ENCODE data around the gene TELO2.

The TELO2 gene

DNA sequence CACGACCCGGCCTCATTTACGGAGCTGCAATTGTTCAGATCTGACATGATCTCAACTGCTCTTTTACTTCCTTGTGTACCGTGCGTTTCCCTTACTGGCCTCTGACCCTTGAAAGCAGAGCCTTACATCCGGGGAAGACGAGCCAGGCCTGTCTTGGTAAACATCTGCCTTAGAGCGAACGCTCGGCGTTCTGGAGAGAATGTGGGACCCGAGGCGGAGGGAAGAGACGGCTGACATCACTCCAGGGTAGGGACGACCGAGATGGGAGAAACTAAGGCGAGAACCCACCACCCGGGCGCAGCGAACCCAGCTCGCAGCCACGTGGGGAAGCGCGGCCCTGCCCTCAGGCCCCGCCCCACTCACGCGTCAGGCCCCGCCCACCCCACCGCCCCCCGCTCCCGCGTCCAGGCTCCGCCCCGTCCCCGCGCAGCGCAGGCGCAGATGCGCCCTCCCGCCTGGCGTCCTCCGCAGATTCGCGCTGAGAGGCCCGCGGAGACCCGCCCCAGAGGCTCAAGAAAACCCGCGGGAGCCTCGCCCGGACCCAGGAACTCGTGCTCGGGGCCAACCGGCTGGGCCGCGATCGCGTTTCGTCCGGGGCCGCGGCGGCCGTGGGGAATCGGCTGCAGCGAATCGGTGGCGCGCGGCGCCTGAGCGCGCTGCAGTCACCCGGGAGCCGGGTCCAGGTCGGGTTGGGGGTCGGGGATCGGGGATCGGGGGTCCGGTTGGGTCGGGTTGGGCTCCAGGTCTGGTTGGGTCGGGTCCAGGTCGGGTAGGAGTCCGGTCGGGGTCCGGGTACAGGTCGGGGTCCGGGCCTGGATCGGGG, at the start of gene TELO2:
Gene TELO2, plus strand, starts transcription at position 438 of the 823 bp plus-strand sequence. CDS start 922 bp downstream, outside the sequence.
- DNase-seq: peak; percentile 90

DNA sequence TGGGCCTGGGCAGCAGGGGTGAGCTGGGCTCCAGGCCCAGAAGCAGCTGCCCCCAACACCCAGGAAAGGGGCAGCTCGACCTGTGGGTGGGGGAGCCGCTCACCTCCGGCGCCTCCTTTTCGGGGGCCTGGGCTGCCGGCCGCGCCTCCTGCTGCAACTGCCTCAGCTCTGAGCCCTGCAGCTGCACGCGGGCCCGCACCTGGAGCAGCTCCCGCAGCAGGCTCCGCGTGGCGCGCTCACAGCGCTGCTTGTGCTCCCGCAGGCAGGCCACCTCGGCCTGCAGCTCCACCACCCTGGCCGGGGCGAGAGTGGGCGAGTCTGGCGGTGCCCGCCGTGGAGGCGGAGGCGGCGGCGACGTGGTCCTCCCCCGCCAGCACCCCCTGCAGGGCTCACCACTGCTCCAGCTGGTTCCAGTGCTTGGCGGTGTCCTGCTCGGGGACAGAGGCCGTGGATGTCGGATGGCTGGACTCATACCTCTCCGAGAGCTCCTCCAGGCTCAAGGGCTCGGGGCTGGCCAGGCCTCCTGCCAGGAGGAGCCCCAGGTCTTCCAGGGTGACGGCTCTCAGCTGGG, 49.7 kb upstream of the TELO2 start:
- DNase-seq: no peak

DNA sequence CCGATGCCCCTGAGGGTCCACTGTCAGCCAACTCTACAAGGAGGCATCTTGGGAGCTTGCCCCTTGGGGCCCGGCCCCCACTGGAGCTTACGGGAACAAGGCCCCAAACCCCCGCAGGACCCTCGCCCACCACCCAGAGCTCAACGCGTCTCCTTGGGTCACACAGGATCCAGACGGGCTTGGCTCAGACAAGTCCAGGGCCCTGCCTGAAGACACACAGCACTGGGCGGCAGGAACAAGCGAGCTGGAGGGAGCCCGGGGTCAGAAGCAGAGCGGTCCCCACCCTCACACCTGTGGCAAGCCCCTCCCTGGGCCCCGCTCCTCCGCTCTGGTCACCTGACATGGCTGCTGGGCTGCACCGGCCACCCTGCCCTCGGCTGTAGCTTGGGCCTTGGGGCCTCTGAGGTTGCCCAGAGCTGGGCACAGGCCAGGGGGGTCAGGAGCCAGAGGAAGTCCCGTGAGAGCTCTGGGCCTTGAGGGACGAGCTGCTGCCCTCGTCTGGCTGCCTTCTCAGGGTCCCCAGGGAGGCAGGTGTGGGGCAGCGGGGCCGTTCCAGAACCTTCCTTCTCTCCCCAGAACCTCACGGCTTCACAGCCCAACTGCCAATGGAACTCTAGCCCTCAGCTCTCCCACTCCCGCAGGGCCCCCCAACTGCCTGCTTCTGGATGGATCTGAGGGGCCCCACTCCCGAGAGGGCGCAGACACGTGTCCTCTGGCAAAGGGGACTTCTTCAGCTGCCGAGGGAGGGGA, 49.0 kb upstream of the TELO2 start, which contains the start of gene CCDC154:
Gene CCDC154, minus strand, starts transcription at position 577 of the 750 bp plus-strand sequence. Its CDS starts 234 bp downstream, at position 343.
- DNase-seq: no peak

DNA sequence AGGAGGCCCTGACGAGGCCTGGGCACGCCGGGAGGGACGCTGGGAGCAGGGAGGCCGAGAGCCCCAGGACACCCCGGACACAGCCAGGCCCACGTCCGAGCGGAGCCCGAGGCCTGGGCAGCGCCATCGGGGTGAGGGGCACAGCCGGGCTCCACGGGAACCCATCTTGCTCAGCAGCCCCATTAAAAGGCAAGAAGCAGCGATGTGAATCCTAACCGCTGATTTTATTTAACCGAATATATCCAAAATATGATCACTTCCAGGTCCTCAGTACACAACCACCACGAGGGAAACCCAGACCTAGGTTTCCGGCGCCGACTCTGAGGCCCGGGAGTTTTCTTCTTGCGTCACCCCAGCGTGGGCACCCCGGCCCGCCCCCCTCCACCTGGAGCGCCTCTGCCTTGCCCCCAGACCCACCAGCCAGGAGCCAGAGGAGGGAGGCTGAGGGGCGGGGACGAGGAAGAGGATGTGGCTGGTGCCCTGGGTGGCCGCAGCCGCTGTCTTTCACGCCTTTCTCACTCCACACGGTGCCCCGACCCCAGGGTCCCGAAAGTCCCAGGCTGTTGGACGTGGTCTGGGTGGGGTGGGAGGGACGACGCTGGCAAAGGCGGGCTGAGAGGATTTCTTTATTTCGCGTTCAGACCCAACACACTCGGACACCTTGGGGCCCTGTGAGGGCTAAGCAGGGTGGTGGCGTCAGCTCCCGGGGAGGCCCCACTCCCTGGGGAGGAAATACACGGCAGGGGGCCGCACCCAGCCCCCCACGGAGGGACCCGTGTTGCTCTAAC, 48.2 kb upstream of the TELO2 start:
- DNase-seq: no peak

DNA sequence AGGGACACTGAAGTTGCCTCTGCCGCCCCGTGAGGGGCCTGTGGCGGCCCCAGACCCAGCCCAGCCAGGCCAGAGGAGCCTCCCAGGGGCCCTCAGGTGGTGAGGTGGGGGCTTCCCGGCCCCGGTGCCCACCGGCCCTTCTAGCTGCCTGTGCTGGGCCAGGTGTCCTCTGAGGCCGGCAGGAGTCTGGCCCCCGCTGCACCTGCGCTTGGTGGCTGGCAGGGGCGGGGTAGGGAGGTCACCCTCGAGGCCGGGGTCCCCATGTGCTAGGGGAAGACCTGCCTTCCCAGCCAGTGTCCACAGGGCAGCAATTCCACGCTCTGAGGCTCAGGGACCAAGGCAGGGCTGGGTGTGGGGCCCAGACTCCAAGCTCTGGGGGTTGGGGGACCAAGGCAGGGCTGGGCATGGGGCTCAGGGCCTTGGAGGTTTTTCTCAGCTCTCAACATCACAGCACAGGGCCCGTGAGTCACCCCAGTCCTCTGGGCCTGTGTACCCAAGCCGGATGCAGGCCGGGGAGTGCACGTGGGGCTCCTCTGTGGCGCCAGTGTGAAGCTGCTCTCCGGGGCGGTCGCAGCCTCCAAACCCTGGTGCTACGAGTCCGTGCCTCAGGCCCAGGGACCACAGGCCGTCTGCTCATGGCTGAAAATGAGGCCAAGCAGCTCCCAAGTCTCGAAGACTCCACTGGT, 47.5 kb upstream of the TELO2 start:
- DNase-seq: no peak

DNA sequence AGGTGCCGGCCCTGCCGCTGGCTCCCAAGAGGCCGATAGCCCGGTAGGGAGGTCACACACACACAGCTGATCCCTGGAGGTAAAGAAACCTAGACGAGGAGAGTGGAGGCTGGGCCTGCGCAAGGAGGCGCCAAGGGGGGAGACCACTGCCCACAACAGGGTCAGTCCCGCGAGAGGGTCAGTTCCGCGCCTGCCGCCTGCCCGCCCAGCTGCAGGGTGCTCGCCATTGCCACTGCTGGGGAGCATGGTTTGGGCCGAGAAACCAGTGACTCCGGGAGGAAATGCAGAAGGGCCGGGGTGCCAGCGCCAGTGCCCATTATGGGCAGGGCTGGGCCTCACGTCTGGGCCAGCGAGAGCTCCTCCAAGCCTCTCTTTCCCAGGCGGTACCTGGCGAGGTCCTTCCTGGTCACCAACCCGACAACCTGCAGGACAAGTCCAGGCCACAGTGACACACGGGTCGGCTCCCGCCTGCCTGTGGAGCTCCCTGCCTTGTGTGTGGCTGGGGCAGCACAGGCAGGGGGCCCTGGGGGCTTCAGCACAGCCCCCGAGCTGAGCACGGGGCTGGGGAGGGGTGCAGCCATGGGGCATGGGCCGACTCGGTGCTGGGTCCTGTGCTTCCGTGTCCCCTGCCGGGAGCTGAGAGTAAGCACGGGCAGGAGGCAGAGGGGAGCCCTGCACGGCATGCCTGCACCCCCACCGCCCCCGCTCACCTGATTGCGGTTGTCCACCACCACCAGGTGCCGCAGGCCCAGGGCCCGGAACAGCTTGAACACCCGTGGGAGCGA, 46.7 kb upstream of the TELO2 start:
- no peak for DNase-seq

DNA sequence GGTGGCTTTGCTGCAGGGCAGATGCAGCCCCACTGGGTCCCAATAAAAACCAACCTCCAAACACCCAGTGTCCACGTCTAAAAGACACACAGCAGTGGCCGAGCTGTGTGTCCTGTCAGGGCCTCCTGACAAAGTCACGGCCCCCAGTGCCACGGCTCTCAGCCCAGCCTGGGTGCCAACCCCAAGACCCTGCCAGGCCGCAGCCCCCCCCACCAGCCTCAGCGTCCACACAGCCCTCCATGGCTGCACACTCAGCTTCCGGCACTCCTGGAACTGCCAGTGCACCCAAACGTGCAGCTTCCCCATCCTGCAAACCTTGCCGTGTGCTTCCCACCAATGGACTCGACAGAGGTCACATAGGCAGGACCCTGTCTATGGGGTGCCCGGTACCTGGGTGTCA, 45.2 kb upstream of the TELO2 start:
- no peak for DNase-seq

DNA sequence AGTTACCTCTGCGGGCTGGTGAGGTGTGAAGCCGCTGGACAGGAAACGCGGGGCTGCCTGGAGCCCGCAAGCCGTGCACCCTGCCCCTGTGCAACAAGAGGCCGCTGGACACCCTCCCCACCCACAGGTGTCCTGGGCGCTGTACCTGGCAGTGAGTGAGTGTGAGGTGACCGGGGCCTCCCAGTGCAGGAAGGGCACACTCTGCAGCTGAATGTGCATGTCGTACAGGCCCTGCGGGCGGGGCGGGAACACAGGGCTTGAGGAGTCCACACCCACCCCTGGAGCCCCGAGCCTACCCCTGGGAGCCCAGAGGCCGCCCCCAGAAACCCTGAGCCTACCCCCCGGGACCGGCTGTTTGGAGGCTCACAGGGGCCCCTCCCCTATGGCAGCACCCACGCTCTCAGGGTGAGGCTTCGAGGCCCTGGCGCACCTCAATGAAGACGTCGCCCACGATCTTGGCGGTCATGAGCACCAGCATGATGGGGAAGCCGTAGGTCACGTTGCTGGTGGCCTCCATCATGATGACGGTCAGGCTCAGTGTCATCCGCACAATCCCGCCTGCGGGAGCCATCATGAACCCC, 44.5 kb upstream of the TELO2 start:
- no peak for DNase-seq

DNA sequence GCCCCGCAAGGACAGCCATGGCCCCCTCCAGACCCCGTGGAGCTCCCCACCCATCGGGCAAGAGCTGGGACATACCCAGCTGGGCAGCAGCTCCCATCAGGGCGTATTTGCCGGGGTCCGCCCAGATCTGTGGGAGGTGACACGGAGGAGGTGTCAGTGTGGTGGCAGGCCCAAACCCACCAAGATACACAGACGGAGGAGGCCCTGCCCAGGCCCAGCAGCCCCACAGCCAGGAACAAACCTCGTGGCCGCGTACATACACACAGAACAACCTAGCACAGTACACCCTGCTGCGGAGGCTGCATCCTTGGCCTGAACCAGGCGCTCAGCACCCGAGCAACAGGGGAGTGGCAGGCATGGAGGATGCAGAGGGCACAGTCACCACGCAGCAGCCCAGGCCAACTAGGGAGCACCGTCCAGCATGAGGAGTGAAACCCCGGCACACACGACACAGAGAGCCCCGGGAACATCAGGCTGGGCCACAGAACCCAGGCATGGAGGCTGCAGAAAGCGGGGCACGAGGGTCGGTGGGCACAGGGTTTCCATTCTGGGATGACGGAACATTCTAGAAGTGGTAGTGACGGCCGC, 43.9 kb upstream of the TELO2 start:
- no peak for DNase-seq

DNA sequence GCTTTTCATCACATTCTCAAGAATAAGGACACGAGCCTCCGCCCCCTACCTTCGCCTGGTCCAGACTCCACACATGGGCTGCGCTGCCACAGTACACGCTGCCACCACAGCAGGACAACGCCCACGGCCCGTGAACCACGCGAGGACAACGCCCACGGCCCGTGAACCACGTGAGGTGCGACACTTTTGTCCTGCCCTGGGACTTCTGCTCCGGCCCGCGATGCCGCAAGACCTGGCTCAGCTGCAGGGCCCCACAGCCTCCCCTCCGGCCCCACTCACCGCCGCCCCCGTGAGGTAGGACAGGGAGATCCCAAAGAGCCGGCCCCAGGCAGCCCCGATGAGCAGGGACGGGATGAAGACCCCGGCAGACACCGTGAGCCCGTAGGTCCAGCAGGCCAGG, 42.9 kb upstream of the TELO2 start:
- no peak for DNase-seq

DNA sequence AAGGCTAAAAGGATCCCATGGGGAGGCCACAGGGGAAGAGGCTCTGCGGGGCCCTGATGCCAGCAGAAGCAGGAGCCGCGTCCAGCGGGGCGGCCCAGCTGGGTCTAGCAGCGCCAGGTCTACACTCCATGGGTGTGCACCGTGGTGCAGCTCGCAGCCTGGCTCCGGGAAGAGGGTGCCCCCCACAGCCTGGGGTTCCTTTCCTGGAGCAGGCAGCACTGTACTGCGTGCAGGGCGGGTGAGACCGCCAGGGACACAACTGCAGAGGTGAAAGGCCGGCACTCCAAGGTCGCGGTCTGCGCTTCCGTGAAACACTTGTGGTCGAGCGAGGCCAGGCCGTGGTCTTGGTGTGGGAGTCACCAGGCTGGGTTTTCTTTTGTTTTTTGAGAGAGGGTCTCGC, 42.3 kb upstream of the TELO2 start:
- DNase-seq: no peak

DNA sequence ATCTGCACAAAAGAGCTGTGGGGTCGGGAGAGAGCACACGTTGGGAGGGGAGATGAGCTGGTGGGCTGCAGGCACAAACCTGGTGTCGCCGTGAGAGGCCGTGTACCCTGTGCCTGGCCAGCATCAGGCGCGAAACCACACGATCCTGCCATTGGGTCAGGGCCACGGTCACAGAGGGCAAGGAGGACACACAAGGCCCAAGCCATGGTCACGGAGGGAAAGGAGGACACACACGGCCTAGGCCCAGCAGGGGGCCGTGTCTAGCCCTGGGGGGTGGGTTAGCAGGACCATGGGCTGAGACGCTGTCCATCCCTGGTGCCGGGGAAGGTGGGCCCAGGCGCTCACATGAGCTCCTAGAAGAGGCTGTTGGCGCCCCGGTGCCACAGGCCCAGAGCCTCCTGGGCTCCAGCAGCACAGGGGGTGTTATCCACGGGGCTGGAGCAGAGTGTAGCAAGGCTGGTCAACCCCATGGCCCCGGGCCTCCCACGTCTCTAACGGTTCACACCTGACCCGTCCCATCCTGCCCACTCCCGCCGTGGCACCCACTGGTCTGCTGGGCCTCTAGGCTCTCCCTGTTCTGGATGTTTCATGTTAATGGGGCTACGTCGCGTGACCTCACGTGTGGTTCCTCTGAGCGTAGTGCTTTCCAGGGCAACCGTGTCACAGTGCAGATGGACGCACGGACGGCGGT, 41.3 kb upstream of the TELO2 start:
- no peak for DNase-seq

DNA sequence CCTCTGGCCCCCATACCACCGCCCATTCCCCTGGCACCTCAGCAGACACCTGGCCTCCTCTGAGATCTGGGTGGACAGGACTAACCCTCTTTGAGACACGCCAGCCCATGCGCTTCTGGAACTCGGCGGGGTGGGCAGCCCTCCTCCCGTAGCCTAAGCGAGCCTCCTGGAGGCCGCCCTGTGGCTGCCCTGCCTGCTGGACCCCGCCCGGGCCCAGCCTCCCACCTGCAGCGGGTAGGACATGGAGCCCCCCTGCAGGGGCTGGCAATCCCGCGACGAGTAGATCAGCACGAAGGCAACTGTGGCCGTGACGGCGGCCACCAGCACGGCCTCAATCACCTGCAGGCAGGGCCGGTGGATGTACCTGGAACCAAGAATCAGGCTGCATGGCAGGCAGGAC, 40.6 kb upstream of the TELO2 start:
- DNase-seq: no peak

DNA sequence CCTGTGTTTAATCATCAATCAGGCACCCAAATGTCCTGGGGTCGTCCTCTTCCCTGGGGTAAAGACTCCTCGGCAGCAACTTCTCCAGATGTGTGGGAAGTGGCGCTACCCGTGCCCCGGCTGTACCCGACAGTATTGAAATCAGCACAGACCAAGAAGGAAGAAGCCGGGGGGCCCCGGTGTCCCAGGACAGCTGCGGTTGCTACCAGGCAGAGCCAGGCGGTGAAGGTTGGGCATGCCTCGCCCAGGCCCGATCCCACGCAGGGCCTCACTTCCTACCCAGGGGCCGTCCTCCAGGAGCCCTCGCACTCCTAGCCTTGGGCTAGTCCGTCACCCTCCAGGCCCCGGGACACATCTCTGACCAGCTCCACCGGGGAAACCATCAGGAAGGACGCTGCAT, 39.8 kb upstream of the TELO2 start:
- no peak for DNase-seq

DNA sequence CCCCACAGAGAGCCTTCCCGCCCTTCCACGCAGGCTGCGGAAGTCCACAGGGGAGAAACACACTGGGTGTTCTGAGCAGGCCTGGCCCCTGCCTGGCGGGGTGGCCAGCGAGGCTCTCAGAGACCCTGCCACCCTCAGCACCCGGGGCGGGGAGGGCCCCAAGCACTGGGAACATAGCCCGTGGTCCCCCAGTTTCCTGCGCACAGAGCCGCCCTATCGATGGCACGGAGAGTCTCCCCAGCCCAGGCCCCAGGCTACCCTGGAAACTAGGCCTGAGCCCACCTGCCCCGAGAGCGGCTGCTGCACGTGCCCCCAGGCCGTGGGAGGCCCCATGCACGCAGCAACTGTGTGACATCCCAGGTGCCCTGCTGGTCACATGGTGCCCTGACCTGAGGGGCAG, 38.6 kb upstream of the TELO2 start:
- DNase-seq: no peak

DNA sequence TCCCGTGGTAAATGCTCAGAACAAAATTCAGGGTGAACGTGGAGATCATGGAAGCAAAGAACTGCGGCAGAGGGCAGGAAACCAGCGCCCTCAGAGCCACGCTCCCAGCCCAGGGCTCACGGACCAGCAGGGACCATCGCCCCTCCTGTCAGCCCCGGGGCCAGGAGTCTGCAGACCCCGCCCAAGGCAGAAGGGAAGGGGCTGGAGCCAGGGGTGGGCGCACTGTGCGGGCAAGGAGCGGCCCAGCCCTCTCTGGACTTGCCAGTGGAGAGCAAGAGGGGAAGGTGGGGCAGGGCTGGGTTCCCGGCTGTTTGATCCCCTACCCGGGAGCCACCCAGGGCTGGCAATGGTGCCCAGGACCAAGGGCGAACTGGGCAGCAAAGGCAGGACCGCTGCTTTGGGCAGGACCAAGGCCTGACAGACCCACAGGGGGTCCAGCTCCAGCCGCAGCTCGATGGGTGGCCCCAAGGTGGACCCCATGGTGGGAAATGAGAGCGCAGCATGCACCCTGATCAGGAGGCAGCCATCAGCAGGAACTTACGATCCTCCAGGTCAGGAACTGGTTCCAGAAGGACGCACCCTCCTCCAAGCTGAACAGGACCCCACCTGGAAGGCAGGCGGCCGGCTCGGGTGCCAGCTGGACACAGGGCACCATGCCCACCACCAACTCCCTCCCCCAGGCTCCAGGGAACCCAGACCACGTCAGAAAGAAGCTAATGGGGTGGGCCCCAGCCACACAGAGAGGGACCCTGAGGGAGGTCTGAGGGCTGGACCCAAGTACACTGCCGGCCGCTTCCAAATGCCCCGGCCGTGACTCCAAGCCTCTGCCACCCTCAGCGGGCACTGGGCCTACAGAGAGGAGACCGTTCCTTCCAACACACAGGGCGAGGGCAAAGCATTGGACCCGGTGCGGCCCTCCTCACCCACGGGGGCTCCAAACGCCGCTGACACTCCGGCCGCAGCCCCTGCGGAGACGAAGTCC, 37.7 kb upstream of the TELO2 start:
- no peak for DNase-seq

DNA sequence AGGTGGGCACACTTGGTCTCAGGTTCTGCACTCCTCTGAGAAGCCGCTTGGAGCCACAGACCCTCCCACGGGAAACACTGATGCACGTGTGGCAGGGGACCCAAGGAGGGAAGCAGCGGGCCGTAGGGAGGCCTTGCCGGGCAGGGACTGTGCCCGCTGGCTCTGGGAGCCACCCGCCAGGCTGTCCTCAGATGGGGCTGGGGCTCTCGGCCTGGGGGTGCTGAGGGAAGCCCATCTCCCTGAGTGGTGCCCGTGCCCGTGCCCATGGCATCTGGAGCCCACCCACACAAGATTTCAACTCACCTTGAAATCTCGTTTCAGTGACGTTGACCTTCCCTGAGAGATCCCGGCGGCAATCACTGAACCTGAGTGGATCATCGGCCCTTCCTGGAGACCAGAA, 36.2 kb upstream of the TELO2 start:
- DNase-seq: no peak

DNA sequence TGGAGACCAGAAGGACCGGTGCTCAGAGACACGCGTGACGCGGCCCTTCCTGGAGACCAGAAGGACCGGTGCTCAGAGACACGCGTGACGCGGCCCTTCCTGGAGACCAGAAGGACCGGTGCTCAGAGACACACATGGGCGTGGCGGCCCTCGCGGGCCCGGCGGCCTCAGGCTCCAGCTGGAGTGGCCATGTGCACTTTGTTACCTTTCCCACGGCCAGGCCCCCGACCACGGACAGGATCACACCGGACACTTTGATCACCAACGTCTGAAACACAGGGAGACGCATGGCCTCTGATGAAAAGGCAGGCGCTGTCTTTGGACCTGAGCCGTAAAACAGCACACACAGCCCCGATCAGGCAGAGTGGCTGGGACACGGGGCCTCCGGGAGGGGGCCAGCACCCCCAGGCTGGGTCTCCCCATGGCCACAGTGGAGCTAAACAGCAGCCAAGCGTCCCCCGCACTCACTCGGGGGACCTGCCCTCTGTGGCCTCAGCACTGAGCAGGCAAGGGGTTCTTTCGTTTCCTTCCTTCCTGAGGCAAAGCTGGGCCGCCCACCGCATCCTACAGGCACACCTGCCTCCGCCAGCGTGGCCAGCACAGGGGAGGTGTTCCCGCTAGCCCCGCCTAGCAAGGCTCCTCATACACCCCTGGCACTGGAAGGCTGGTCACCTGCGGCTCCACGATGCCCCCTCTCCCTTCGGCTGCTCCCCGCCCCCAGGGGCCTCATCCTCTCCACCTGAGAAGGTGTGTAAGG, 35.5 kb upstream of the TELO2 start:
- no peak for DNase-seq
